Smooth muscle cell (in vitro differentiated cells): Measurements from ENCODE around the gene SELENOO. TPM values are rescaled to one million over a fixed set of nuclear protein-coding genes. Genes with fewer than 3 reads are reported as not detected.

Source experiments
- DNase-seq: peaks from one replicate; lab custom pipeline; 2025; ENCODE audit not compliant: unreplicated experiment; lab: John Stamatoyannopoulos, UW
- H2AFZ ChIP-seq: fragments of 200-600 bp; sonication (generic); 2 replicates; pipeline ENCODE4 v1.6.0; 2016; ENCODE audit warnings: antibody characterized with exemption, low read depth, mild to moderate bottlenecking
- H3F3A ChIP-seq: fragments of 200-600 bp; sonication (generic); 2 replicates; pipeline ENCODE4 v1.6.0; 2017; ENCODE audit warnings: antibody characterized with exemption, low read depth
- H3K27ac ChIP-seq: fragments of 200-600 bp; sonication (generic); 2 replicates; pipeline ENCODE4 v1.5.1; 2016; ENCODE audit warnings: low read depth, mild to moderate bottlenecking
- H3K27me3 ChIP-seq: fragments of 200-600 bp; sonication (generic); 2 replicates; pipeline ENCODE4 v1.6.1; 2016; ENCODE audit warnings: low read depth, mild to moderate bottlenecking
- H3K36me3 ChIP-seq: fragments of 200-600 bp; sonication (generic); 2 replicates; pipeline ENCODE4 v1.5.1; 2016; ENCODE audit warnings: low read depth
- H3K4me1 ChIP-seq: fragments of 200-600 bp; sonication (generic); 2 replicates; pipeline ENCODE4 v1.5.1; 2016; ENCODE audit warnings: low read depth
- H3K4me2 ChIP-seq: fragments of 200-600 bp; sonication (generic); 2 replicates; pipeline ENCODE4 v1.6.0; 2016; ENCODE audit warnings: mild to moderate bottlenecking
- H3K4me3 ChIP-seq: fragments of 200-600 bp; sonication (generic); 2 replicates; pipeline ENCODE4 v1.5.1; 2016; ENCODE audit warnings: mild to moderate bottlenecking
- H3K79me2 ChIP-seq: fragments of 200-600 bp; sonication (generic); 2 replicates; pipeline ENCODE4 v1.6.0; 2016; ENCODE audit warnings: low read depth, mild to moderate bottlenecking
- H3K9ac ChIP-seq: fragments of 200-600 bp; sonication (generic); 2 replicates; pipeline ENCODE4 v1.6.0; 2016; ENCODE audit warnings: low read depth
- H3K9me3 ChIP-seq: fragments of 200-600 bp; sonication (generic); replicated peaks from 2 replicates; pipeline ENCODE4 v1.5.1; 2016; ENCODE audit warnings: low read depth
- H4K20me1 ChIP-seq: fragments of 200-600 bp; sonication (generic); 2 replicates; pipeline ENCODE4 v1.6.0; 2016; ENCODE audit warnings: low read depth
- CTCF ChIP-seq: fragments of 200-600 bp; sonication (generic); IDR thresholded peaks from 2 replicates; pipeline ENCODE4 v1.5.1; 2017; ENCODE audit warnings: borderline replicate concordance, mild to moderate bottlenecking, antibody characterized with exemption; ENCODE audit not compliant: insufficient read depth, poor library complexity, severe bottlenecking
- WGBS: methylation state at CpG from one replicate; pipeline ENCODE4 v1.1.7; 2016; ENCODE audit warnings: low lambda C conversion rate; 5-methylcytosine and 5-hydroxymethylcytosine counted together
- polyA plus RNA-seq: library from polyadenylated mRNA; unstranded; fragments of >200 nt; fragmentation: Nextera tagmentation; extraction: Ambion mirVana; gene quantifications from 2 replicates; pipeline ENCODE4 v1.2.1, GENCODE V29; 2016
- total RNA-seq: library from RNA; depleted of rRNA; stranded (reverse); fragments of >200 nt; gene quantifications from 2 replicates; pipeline ENCODE4 v1.2.3, GENCODE V29; 2014

SELENOO gene
- total and polyA plus RNA-seq, 2 experiments from 2014 or later, result 9.0 to 21.3 TPM

- H3K79me2 ChIP-seq, result no peaks in the 10 kb centered on the region
- H3K36me3 ChIP-seq, result no peaks in the 10 kb centered on the region
- H3F3A ChIP-seq, result no peaks in the 10 kb centered on the region
- no peaks in the 10 kb centered on the region for H4K20me1 ChIP-seq
- no peak overlapping the region for H3K4me3 ChIP-seq
- 95% methylated on average over 26 of the region's 26 CpGs for WGBS
- no peaks in the 10 kb centered on the region for H3K9me3 ChIP-seq
- H3K9ac ChIP-seq, result no peak overlapping the region
- no peak overlapping the region for H2AFZ ChIP-seq
- no peaks in the 10 kb centered on the region for H3K27me3 ChIP-seq
- no peak overlapping the region for H3K4me2 ChIP-seq
- DNase-seq, result no peak
- no peak overlapping the region for H3K27ac ChIP-seq
- TF ChIP-seq CTCF, result no peak
- H3K4me1 ChIP-seq, result no peaks in the 10 kb centered on the region
Observed at GRCh38 chr22:50173311-50173982, 27.4 kb upstream of the SELENOO start.

GRCh38 chr22:50173983-50174355, 26.8 kb upstream of the SELENOO start:
- H3K27ac ChIP-seq, result no peak overlapping the region
- DNase-seq, result no peak
- H3K4me2 ChIP-seq, result no peak overlapping the region
- no peak overlapping the region for H3K9ac ChIP-seq
- TF ChIP-seq CTCF, result no peak
- H2AFZ ChIP-seq, result no peak overlapping the region
- no peaks in the 10 kb centered on the region for H4K20me1 ChIP-seq
- H3K4me3 ChIP-seq, result no peak overlapping the region
- H3K4me1 ChIP-seq, result no peaks in the 10 kb centered on the region
- H3F3A ChIP-seq, result no peaks in the 10 kb centered on the region
- H3K36me3 ChIP-seq, result no peaks in the 10 kb centered on the region
- H3K9me3 ChIP-seq, result no peaks in the 10 kb centered on the region
- no peaks in the 10 kb centered on the region for H3K27me3 ChIP-seq
- 97% methylated on average over 3 of the region's 6 CpGs for WGBS
- no peaks in the 10 kb centered on the region for H3K79me2 ChIP-seq

- no peak for DNase-seq
- H3K27ac ChIP-seq, result no peak overlapping the region
- no peak overlapping the region for H3K9ac ChIP-seq
- no peaks in the 10 kb centered on the region for H3F3A ChIP-seq
- H3K4me3 ChIP-seq, result no peak overlapping the region
- 95% methylated on average over 17 of the region's 27 CpGs for WGBS
- H3K4me2 ChIP-seq, result no peak overlapping the region
- no peak overlapping the region for H2AFZ ChIP-seq
- no peaks in the 10 kb centered on the region for H3K79me2 ChIP-seq
- no peaks in the 10 kb centered on the region for H3K27me3 ChIP-seq
- TF ChIP-seq CTCF, result no peak
- H3K4me1 ChIP-seq, result no peaks in the 10 kb centered on the region
- H3K36me3 ChIP-seq, result no peaks in the 10 kb centered on the region
- no peaks in the 10 kb centered on the region for H4K20me1 ChIP-seq
- no peaks in the 10 kb centered on the region for H3K9me3 ChIP-seq
Observed at GRCh38 chr22:50174382-50175190, 26.2 kb upstream of the SELENOO start.
